GM10248 (cell line): ENCODE results near the gene EARS2.

Experiments
- CTCF ChIA-PET: fragments of 300-600 bp; sonication (Branson Sonifier 250); formaldehyde crosslinking; extraction: SDS; loops from one replicate; lab custom pipeline; 2021; ENCODE audit warnings: antibody characterized with exemption; lab: Yijun Ruan, JAX
- POLR2A ChIA-PET: fragments of 350-650 bp; sonication (Branson Sonifier 250); formaldehyde crosslinking; extraction: SDS; loops from one replicate; lab custom pipeline; 2020; ENCODE audit warnings: antibody characterized with exemption; lab: Yijun Ruan, JAX
- DNase-seq: peaks from one replicate; pipeline ENCODE4 v3.0.0; 2012; ENCODE audit errors: extremely low spot score
- TF ChIP-seq, protein P1 (sequence below): IDR thresholded peaks from 2 replicates; pipeline ENCODE4 v1.5.1; 2012; ENCODE audit warnings: mild to moderate bottlenecking, low read depth; ENCODE audit errors: extremely low read depth, missing control alignments, control extremely low read depth

Gene EARS2

DNA sequence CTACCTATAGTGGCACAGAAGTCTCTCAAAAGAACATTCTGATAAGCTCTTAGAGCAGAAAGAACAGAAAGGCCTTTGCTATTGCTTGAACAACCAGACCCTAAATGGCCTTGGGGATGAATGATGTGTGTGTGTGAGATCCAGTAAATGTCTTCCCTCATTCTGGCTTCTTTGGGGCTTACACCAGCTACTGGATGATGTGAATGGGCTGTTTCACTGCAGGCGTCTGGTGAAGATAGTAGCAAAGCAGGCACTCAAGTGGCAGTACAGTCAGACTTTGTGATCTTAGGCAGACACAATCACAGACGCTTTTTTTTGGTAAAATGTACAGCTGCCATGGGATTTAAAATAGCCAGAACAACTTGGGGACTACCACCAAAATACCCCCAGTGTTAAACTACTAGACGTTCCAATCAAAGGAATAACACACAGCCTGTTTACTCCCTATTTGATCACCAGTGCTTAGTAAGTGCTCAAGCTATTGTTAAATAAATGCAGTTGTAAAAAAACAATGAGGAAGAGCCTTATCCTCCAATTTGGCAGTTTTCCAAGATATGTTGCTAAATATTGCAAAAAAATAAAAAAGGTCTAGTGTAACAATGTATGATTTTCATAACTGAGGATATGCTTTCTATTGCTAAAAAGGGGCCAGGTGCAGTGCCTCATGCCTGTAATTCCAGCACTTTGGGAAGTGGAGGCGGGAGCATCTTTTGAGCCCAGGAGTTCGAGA, 21.1 kb upstream of the EARS2 start:
- DNase-seq, result no peak
- ChIA-PET POLR2A (no interaction called here), CTCF (interaction anchor here (1.2 to 2.0 kb wide), 2 partner anchors 10 to 19 kb away, joined by 4 to 7 read pairs; partner anchors contain the start of gene NDUFAB1)
- TF ChIP-seq, protein P1, sequence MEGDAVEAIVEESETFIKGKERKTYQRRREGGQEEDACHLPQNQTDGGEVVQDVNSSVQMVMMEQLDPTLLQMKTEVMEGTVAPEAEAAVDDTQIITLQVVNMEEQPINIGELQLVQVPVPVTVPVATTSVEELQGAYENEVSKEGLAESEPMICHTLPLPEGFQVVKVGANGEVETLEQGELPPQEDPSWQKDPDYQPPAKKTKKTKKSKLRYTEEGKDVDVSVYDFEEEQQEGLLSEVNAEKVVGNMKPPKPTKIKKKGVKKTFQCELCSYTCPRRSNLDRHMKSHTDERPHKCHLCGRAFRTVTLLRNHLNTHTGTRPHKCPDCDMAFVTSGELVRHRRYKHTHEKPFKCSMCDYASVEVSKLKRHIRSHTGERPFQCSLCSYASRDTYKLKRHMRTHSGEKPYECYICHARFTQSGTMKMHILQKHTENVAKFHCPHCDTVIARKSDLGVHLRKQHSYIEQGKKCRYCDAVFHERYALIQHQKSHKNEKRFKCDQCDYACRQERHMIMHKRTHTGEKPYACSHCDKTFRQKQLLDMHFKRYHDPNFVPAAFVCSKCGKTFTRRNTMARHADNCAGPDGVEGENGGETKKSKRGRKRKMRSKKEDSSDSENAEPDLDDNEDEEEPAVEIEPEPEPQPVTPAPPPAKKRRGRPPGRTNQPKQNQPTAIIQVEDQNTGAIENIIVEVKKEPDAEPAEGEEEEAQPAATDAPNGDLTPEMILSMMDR, result no peak

DNA sequence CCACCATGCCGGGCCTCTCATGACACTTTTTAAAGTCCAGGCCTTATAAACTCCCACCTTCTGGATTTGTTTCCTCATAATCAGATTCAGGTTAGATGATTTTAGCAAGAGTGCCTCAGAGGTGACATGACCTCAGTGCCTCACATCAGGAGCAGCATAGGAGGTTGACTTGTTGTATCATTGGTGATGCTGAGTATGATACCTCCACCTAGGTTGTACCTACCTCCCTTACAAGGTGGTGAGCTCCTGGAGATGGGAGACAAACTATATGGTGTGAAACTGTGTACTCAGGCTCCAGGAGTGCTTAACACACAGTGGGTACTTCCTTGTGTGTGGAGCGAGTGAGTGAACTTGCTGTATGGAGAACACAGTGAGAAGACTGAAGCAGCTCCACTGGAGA, 20.3 kb upstream of the EARS2 start:
- ChIA-PET POLR2A (no interaction called here), CTCF (interaction anchor here (1.2 to 2.0 kb wide), 2 partner anchors 9 to 19 kb away, joined by 4 to 7 read pairs; partner anchors contain the start of gene NDUFAB1)

DNA sequence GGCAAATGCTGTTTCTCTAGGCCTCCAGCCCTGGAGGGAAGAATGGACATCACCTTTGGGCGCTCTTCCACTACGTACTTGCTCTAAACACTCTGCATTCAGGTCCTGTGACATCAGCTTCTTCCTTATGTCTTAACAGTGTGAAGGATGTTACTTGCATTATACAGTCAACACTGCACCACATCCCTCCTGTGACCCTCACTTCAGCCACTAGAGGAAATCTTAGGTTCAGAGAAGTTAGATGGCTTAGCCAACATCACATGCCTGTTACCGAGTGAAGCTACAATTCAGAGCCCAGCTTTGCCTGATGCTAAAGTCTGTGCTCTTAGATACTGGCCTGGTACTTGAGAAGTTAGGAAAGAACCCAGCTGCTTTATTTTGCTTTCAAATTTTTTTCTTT, 18.7 kb upstream of the EARS2 start:
- TF ChIP-seq, protein P1, result no peak
- ChIA-PET CTCF (interaction anchor here (1.2 to 1.4 kb wide), 2 partner anchors 17 to 21 kb away, joined by 3 read pairs; no protein-coding TSS in a partner anchor), POLR2A (no interaction called here)
- no peak for DNase-seq

More for the DNA sequence above, 20.3 kb upstream of the EARS2 start:
- DNase-seq, result no peak
- TF ChIP-seq, protein P1, result no peak

DNA sequence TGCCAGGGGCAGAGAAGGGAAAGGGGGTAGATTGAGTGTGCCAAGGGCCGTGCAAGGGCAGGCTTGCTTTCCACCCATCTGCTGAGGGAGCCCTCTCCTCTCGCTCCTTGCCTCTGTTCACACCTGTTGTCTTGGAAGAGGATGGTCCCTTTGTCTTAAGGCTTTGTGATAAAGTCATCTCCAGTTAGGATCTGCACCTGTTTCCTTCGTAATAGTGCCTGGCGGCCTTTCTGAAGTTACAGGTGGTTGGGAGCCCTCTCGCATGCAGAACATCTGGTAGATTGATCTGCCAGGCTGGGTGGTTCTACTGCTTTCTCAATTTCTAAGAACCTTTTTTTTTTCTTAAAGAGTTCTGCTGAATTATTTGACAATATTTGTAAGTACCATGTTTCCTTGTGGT, 16.7 kb upstream of the EARS2 start:
- CTCF ChIA-PET, result interaction anchor here (1.1 to 3.4 kb wide), 2 partner anchors 21 to 23 kb away, joined by 3 to 14 read pairs; no protein-coding TSS in a partner anchor
- DNase-seq, result no peak
- POLR2A ChIA-PET, result interaction anchor here (0.6 kb wide), 1 partner anchor 226 kb away, joined by 3 read pairs; no protein-coding TSS in a partner anchor
- TF ChIP-seq, protein P1, result no peak

DNA sequence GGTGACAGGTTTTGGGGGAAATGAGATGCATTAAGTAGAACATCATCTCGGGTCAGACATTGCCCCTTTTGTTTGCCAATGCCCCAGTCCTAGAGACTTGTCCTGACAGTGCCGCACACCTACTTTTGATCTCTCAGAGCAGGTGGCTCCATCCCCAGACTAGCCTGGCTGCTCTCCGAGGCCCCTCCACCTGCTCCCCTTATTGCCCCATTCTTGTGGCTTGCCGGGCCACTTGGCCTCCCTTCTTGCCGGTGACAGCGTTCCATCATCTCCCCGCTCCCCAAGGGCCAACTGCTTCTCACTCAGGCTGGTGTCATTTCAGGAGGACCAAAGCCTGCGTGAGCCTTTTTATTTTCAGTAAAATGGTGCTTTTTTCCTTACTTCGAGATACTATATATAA, 15.2 kb upstream of the EARS2 start:
- ChIA-PET POLR2A (no interaction called here), CTCF (interaction anchor here (3.4 to 5.2 kb wide), 2 partner anchors 13 to 25 kb away, joined by 14 to 34 read pairs; partner anchors contain the start of genes EARS2 and UBFD1)
- TF ChIP-seq, protein P1, result no peak
- no peak for DNase-seq

DNA sequence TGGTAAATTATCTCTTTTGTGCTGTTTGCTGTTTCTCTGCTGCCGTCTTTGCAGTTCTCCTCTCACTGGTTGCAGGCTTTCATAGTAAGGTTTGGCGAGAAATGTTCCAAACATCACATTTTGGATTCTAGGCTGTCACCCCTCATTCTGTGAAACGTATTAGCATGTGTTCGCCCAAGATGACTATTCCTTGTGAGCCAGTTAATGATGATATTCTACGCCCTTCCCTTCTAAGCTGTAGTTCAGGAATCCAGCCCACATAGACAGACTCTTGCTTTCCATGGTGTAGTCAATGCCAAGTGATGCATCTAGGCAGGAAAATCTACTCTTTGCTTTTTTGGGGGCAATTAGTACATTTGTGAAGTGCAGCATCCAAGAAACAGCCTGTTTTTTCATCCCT, 14.7 kb upstream of the EARS2 start:
- no peak for DNase-seq
- ChIA-PET POLR2A (no interaction called here), CTCF (interaction anchor here (3.4 to 5.2 kb wide), 2 partner anchors 13 to 25 kb away, joined by 14 to 34 read pairs; partner anchors contain the start of genes EARS2 and UBFD1)
- TF ChIP-seq, protein P1, result no peak
